A673 (cell line): ENCODE results near the gene PTGS1. TPM values are rescaled to one million over a fixed set of nuclear protein-coding genes. Genes with fewer than 3 reads are reported as not detected.

ENCODE experiments used
- BruUV-seq: library from RNA; stranded (reverse); fragments of 400-500 nt; replicated peaks from 2 replicates; lab custom pipeline; 2021; lab: Mats Ljungman, UMichigan
- CTCF ChIA-PET: fragments of 300-600 bp; sonication (Branson Sonifier 250); formaldehyde crosslinking; loops from one replicate; lab custom pipeline; 2022; ENCODE audit warnings: antibody characterized with exemption; lab: Charles Lee
- POLR2A ChIA-PET: fragments of 300-600 bp; sonication (Branson Sonifier 250); formaldehyde crosslinking; loops from one replicate; lab custom pipeline; 2022; ENCODE audit warnings: antibody characterized with exemption; ENCODE audit not compliant: low non-redundant PET; lab: Charles Lee
- DNase-seq: peaks from one replicate; pipeline ENCODE4 v3.0.0-alpha.2; 2015; ENCODE audit warnings: low spot score
- H3K27ac ChIP-seq: fragments of 200-600 bp; sonication (generic); 2 replicates; pipeline ENCODE4 v1.5.1; 2016; ENCODE audit warnings: mixed run types, low read depth, mild to moderate bottlenecking, mixed read lengths, antibody characterized with exemption, low read length; ENCODE audit not compliant: poor library complexity, severe bottlenecking
- H3K27me3 ChIP-seq: fragments of 200-600 bp; sonication (generic); replicated peaks from 2 replicates; pipeline ENCODE4 v1.6.1; 2017; ENCODE audit warnings: mixed run types, low read depth, mild to moderate bottlenecking, mixed read lengths, antibody characterized with exemption, low read length; ENCODE audit not compliant: insufficient read depth, poor library complexity
- H3K36me3 ChIP-seq: fragments of 200-600 bp; sonication (generic); 2 replicates; pipeline ENCODE4 v1.6.1; 2016; ENCODE audit warnings: mixed run types, mild to moderate bottlenecking, mixed read lengths, antibody characterized with exemption, low read length; ENCODE audit not compliant: insufficient read depth, poor library complexity, severe bottlenecking
- H3K4me1 ChIP-seq: fragments of 200-600 bp; sonication (generic); 2 replicates; pipeline ENCODE4 v1.6.1; 2017; ENCODE audit warnings: mixed run types, mild to moderate bottlenecking, mixed read lengths, antibody characterized with exemption, low read length; ENCODE audit not compliant: insufficient read depth, poor library complexity, severe bottlenecking
- H3K4me3 ChIP-seq: fragments of 200-600 bp; sonication (generic); 2 replicates; pipeline ENCODE4 v1.5.1; 2016; ENCODE audit warnings: low read depth, mixed run types, mild to moderate bottlenecking, mixed read lengths, low read length; ENCODE audit not compliant: poor library complexity, severe bottlenecking
- H3K9me3 ChIP-seq: fragments of 200-600 bp; sonication (generic); 2 replicates; pipeline ENCODE4 v1.6.1; 2016; ENCODE audit warnings: mixed run types, low read depth, mild to moderate bottlenecking, mixed read lengths, antibody characterized with exemption, low read length; ENCODE audit not compliant: poor library complexity, severe bottlenecking
- CTCF ChIP-seq: fragments of 300-800, 200-600 bp; sonication (generic); conservative IDR thresholded peaks from 2 replicates; pipeline ENCODE4 v1.5.1; 2017; ENCODE audit warnings: low read depth, mild to moderate bottlenecking, antibody characterized with exemption, low read length, moderate library complexity, mixed read lengths
- EZH2 ChIP-seq: fragments of 200-600 bp; sonication (generic); IDR thresholded peaks from 2 replicates; pipeline ENCODE4 v1.6.1; 2017; ENCODE audit warnings: borderline replicate concordance, low read depth, mild to moderate bottlenecking, mixed read lengths, antibody characterized with exemption, low read length; ENCODE audit not compliant: poor library complexity, severe bottlenecking
- intact Hi-C: fragments of 100-400 bp; cut with micrococcal nuclease; formaldehyde crosslinking; loops from one replicate; pipeline ENCODE4 v1.10.0; 2022; ENCODE audit not compliant: unreplicated experiment
- total RNA-seq: library from RNA; stranded (reverse); gene quantifications from 2 replicates; pipeline ENCODE4 v1.2.3, GENCODE V29; 2021

The PTGS1 gene
- total RNA-seq, 1 experiment from 2014 or later: not detected

GRCh38 chr9:122387536-122387935 is 16.7 kb downstream of the PTGS1 start:
- Histone ChIP-seq H3K36me3 (no peaks in the 10 kb centered on the region), H3K27ac (no peak overlapping the region), H3K4me3 (no peak overlapping the region), H3K4me1 (no peaks in the 10 kb centered on the region), H3K9me3 (no peaks in the 10 kb centered on the region), H3K27me3 (peaks cover 12% of the 10 kb centered on the region)
- ChIA-PET CTCF (no interaction called here), POLR2A (no interaction called here)
- BruUV-seq: no TSS peak
- DNase-seq: no peak
- no peak for TF ChIP-seq CTCF
- no peak for TF ChIP-seq EZH2
- intact Hi-C loops: no loop called here

GRCh38 chr9:122389195-122389594 is 18.4 kb downstream of the PTGS1 start:
- no peaks in the 10 kb centered on the region for H3K36me3 ChIP-seq
- H3K9me3 ChIP-seq: no peaks in the 10 kb centered on the region
- no TSS peak for BruUV-seq
- CTCF ChIA-PET: interaction anchor here (0.6 kb wide), 1 partner anchor 388 kb away, joined by 3 read pairs; no protein-coding TSS in a partner anchor
- no peak overlapping the region for H3K27ac ChIP-seq
- no peaks in the 10 kb centered on the region for H3K4me1 ChIP-seq
- TF ChIP-seq EZH2: no peak
- no peak for TF ChIP-seq CTCF
- peaks cover 17% of the 10 kb centered on the region for H3K27me3 ChIP-seq
- POLR2A ChIA-PET: no interaction called here
- H3K4me3 ChIP-seq: no peak overlapping the region
- no peak for DNase-seq
- intact Hi-C loops: no loop called here

GRCh38 chr9:122389799-122390481 is 19.1 kb downstream of the PTGS1 start:
- CTCF ChIA-PET: no interaction called here
- intact Hi-C loops: no loop called here
- Histone ChIP-seq H3K4me3 (no peak overlapping the region), H3K36me3 (no peaks in the 10 kb centered on the region), H3K27me3 (peaks cover 17% of the 10 kb centered on the region), H3K27ac (no peak overlapping the region), H3K9me3 (no peaks in the 10 kb centered on the region), H3K4me1 (no peaks in the 10 kb centered on the region)
- no TSS peak for BruUV-seq
- no peak for DNase-seq
- TF ChIP-seq EZH2: no peak
- TF ChIP-seq CTCF: no peak
- POLR2A ChIA-PET: no interaction called here
